NCI-H446 treated with DMSO at 0.1 percent for 48 hours (cell line): Measurements from ENCODE around the gene ITGA5.

ENCODE experiments used
- DNase-seq: peaks from one replicate; lab custom pipeline; 2025; lab: John Stamatoyannopoulos, UW

ITGA5 gene

GRCh38 chr12:54411391-54412241 lies 7.5 kb downstream of the ITGA5 start:
- no peak for DNase-seq

- no peak for DNase-seq
These were observed 9.8 kb downstream of the ITGA5 start for GRCh38 chr12:54409267-54409666.

GRCh38 chr12:54407183-54407905 lies 11.7 kb downstream of the ITGA5 start:
- DNase-seq: no peak

GRCh38 chr12:54405573-54405972 lies 13.5 kb downstream of the ITGA5 start:
- no peak for DNase-seq

- no peak for DNase-seq
These were observed 14.0 kb downstream of the ITGA5 start for GRCh38 chr12:54405106-54405505.

GRCh38 chr12:54404061-54405004 lies 14.7 kb downstream of the ITGA5 start:
- no peak for DNase-seq

GRCh38 chr12:54401119-54401518 lies 17.9 kb downstream of the ITGA5 start:
- DNase-seq: no peak

GRCh38 chr12:54398995-54399793 lies 19.9 kb downstream of the ITGA5 start:
- DNase-seq: no peak

- no peak for DNase-seq
These were observed 20.8 kb downstream of the ITGA5 start for GRCh38 chr12:54398218-54398617.

- DNase-seq: no peak
These were observed 21.9 kb downstream of the ITGA5 start for GRCh38 chr12:54397157-54397556.

- no peak for DNase-seq
These were observed 23.5 kb downstream of the ITGA5 start for GRCh38 chr12:54395545-54395944.

GRCh38 chr12:54394986-54395385 lies 24.1 kb downstream of the ITGA5 start:
- no peak for DNase-seq

- DNase-seq: peak; percentile 21
These were observed 24.8 kb downstream of the ITGA5 start for GRCh38 chr12:54394281-54394719.

- DNase-seq: no peak
These were observed 25.3 kb downstream of the ITGA5 start for GRCh38 chr12:54393743-54394142.

- no peak for DNase-seq
These were observed 25.9 kb downstream of the ITGA5 start for GRCh38 chr12:54393207-54393609.

- no peak for DNase-seq
These were observed 26.4 kb downstream of the ITGA5 start for GRCh38 chr12:54392485-54393206.

GRCh38 chr12:54390668-54391551 lies 28.2 kb downstream of the ITGA5 start:
- DNase-seq: no peak

- no peak for DNase-seq
These were observed 28.8 kb downstream of the ITGA5 start for GRCh38 chr12:54390176-54390667.

GRCh38 chr12:54389607-54390175 lies 29.4 kb downstream of the ITGA5 start:
- DNase-seq: no peak
